ENCODE measurements around the gene CD200R1. TPM values are rescaled to one million over a fixed set of nuclear protein-coding genes. Genes with fewer than 3 reads are reported as not detected.

The CD200R1 gene
- total and polyA plus RNA-seq, 2 donors from 2014 or later: 0.13 to 2.2 TPM

- H3K4me3 ChIP-seq (ENCODE audit: low read length in 3 of 3): no peak overlapping the region
- intact Hi-C loops (cut with DNase I): no loop called here
- no peaks in the 10 kb centered on the region for H3K4me1 ChIP-seq (ENCODE audit: control insufficient read depth in 2 of 3, insufficient read depth in 2 of 3, low read depth in 1 of 3, low read length in 3 of 3)
- H3K9me3 ChIP-seq (ENCODE audit: control insufficient read depth in 2 of 3, insufficient read depth in 1 of 3, low read length in 3 of 3): no peaks in the 10 kb centered on the region
- DNase-seq (no peak), FAIRE-seq (no peak)
- no peak for TF ChIP-seq CTCF (IDR thresholded peaks at IDR 0.05; ENCODE audit: borderline replicate concordance, extremely low read depth, insufficient read depth)
- no peaks in the 10 kb centered on the region for H3K27me3 ChIP-seq (ENCODE audit: control insufficient read depth, insufficient read depth, low read length)
- H3K9ac ChIP-seq (ENCODE audit: low read length in 3 of 3): no peak overlapping the region
- H3K27ac ChIP-seq (ENCODE audit: low read depth in 2 of 2, low read length in 2 of 2): no peak overlapping the region
- H3K36me3 ChIP-seq (ENCODE audit: control insufficient read depth in 2 of 3, insufficient read depth in 3 of 3, low read length in 3 of 3): no peaks in the 10 kb centered on the region
These were observed 80.6 kb downstream of the CD200R1 start for GRCh38 chr3:112894258-112894657.

- no peak for FAIRE-seq
- Histone ChIP-seq H3K9ac (ENCODE audit: low read length in 3 of 3) (no peak overlapping the region), H3K9me3 (ENCODE audit: control insufficient read depth in 2 of 3, insufficient read depth in 1 of 3, low read length in 3 of 3) (no peaks in the 10 kb centered on the region), H3K27me3 (ENCODE audit: control insufficient read depth, insufficient read depth, low read length) (no peaks in the 10 kb centered on the region), H3K27ac (ENCODE audit: low read depth in 2 of 2, low read length in 2 of 2) (no peak overlapping the region), H3K4me3 (ENCODE audit: low read length in 3 of 3) (no peak overlapping the region), H3K36me3 (ENCODE audit: control insufficient read depth in 2 of 3, insufficient read depth in 3 of 3, low read length in 3 of 3) (no peaks in the 10 kb centered on the region), H3K4me1 (ENCODE audit: control insufficient read depth in 2 of 3, insufficient read depth in 2 of 3, low read depth in 1 of 3, low read length in 3 of 3) (no peaks in the 10 kb centered on the region)
- TF ChIP-seq CTCF (IDR thresholded peaks at IDR 0.05; ENCODE audit: borderline replicate concordance, extremely low read depth, insufficient read depth): no peak
- DNase-seq: no peak
- intact Hi-C loops (cut with DNase I): no loop called here
These were observed 85.5 kb downstream of the CD200R1 start for GRCh38 chr3:112889357-112889756.

GRCh38 chr3:112888381-112889085 is 86.4 kb downstream of the CD200R1 start:
- Histone ChIP-seq H3K27ac (ENCODE audit: low read depth in 2 of 2, low read length in 2 of 2) (no peak overlapping the region), H3K4me1 (ENCODE audit: control insufficient read depth in 2 of 3, insufficient read depth in 2 of 3, low read depth in 1 of 3, low read length in 3 of 3) (no peaks in the 10 kb centered on the region), H3K9ac (ENCODE audit: low read length in 3 of 3) (no peak overlapping the region), H3K36me3 (ENCODE audit: control insufficient read depth in 2 of 3, insufficient read depth in 3 of 3, low read length in 3 of 3) (no peaks in the 10 kb centered on the region), H3K4me3 (ENCODE audit: low read length in 3 of 3) (no peak overlapping the region), H3K27me3 (ENCODE audit: control insufficient read depth, insufficient read depth, low read length) (no peaks in the 10 kb centered on the region), H3K9me3 (ENCODE audit: control insufficient read depth in 2 of 3, insufficient read depth in 1 of 3, low read length in 3 of 3) (no peaks in the 10 kb centered on the region)
- DNase-seq (no peak), FAIRE-seq (no peak)
- no peak for TF ChIP-seq CTCF (IDR thresholded peaks at IDR 0.05; ENCODE audit: borderline replicate concordance, extremely low read depth, insufficient read depth)
- intact Hi-C loops (cut with DNase I): no loop called here
